Neuron (in vitro differentiated cells): ENCODE data around the gene FHAD1.
A peak's percentile ranks its signal among the peaks of the same experiment; 100 is the strongest.

ENCODE experiments used
- H2AFZ ChIP-seq: one replicate; pipeline ENCODE4 v1.6.1; 2013; ENCODE audit warnings: low read depth, mild to moderate bottlenecking, inconsistent platforms, low read length, moderate library complexity
- H3K27me3 ChIP-seq: one replicate; pipeline ENCODE4 v1.6.1; 2013; ENCODE audit warnings: low read length; ENCODE audit not compliant: insufficient read depth
- H3K36me3 ChIP-seq: one replicate; pipeline ENCODE4 v1.6.1; 2013; ENCODE audit warnings: low read length; ENCODE audit not compliant: insufficient read depth
- H3K4me1 ChIP-seq: one replicate; pipeline ENCODE4 v1.6.1; 2013; ENCODE audit warnings: low read length; ENCODE audit not compliant: insufficient read depth
- H3K4me3 ChIP-seq: 2 replicates; pipeline ENCODE4 v1.5.1; 2013; ENCODE audit warnings: mild to moderate bottlenecking, low read length, moderate library complexity
- H3K9me3 ChIP-seq: one replicate; pipeline ENCODE4 v1.6.1; 2013; ENCODE audit warnings: low read length

FHAD1 gene

GRCh38 chr1:15326691-15327588, 79.9 kb downstream of the FHAD1 start:
- peaks cover 31% of the 10 kb centered on the region for H3K4me1 ChIP-seq
- no peaks in the 10 kb centered on the region for H3K36me3 ChIP-seq
- peak overlapping the region; percentile 8 for H3K4me3 ChIP-seq

DNA sequence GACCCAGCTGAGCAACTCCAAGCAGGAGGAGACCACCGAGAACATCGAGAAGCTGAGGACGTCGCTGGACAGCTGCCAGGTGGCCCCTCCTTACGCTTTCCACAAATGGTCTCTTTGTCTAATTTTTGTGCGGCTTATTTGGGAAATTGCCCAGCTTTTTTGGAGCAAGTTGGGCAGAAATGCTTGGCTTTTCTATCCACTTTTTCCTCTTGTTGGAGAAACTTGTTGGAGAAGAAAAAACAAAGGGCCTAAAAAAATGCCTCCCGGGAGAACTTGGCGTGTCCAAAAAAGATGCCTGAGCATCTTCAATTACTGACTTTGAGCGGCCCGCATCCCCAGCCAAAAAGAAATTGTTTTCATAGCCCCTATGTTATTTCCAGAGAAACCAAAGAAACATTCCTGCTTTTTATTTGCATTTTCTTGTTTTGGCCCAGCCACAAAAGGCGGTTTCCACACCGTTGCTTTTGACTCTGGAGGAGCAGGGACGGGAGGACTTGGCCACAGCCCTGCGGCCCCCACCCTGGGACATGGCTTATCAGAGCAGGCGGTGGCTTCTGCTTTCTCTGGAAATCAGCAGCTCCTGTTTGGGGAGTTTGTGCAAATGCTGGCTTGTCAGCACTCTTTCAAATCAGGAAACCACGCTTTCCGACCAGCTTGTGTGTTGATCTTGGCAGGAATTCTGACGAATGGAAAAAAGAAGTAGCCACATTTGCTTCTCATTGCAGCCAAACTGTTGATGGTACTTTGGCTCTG, 81.5 kb downstream of the FHAD1 start:
- H3K4me1 ChIP-seq = peaks cover 31% of the 10 kb centered on the region
- no peaks in the 10 kb centered on the region for H3K9me3 ChIP-seq
- H3K27me3 ChIP-seq = no peaks in the 10 kb centered on the region
- H3K36me3 ChIP-seq = no peaks in the 10 kb centered on the region
- H2AFZ ChIP-seq = no peak overlapping the region
- no peak overlapping the region for H3K4me3 ChIP-seq

More at GRCh38 chr1:15326691-15327588, 79.9 kb downstream of the FHAD1 start:
- no peaks in the 10 kb centered on the region for H3K27me3 ChIP-seq
- H2AFZ ChIP-seq = peak overlapping the region; percentile 4
- no peaks in the 10 kb centered on the region for H3K9me3 ChIP-seq

DNA sequence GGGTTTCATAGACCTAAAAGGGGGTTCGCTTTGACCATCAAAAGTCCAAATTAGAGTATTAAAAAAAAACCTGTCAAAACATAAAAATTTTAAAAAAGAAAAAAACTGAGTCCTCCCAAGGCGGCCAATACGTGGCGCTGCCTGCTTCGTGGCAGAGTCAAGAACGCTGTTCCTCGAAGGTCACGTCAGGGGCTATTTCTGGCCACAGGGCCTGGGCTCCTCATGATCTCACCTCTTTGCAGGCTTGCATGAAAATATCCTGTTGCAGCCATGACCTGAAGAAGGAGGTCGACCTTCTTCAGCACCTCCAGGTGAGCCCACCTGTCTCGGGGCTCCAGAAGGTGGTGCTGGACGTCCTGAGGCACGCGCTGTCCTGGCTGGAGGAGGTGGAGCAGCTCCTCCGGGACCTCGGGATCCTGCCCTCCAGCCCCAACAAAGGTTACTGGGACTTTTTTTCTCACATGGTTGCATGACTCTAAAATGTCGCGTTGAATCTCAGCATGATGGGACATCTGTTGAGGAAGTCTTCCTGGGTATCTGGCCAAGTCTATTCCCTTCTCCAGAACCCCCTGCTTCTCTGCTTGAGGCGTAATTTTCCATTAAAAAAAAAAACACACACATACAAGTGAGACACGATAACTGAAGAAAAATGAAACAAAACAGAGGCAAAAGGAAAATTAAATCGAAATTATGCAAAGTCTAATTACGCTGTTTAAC, 82.2 kb downstream of the FHAD1 start:
- H3K36me3 ChIP-seq = no peaks in the 10 kb centered on the region
- no peak overlapping the region for H3K4me3 ChIP-seq
- H3K9me3 ChIP-seq = no peaks in the 10 kb centered on the region
- no peak overlapping the region for H2AFZ ChIP-seq
- H3K27me3 ChIP-seq = no peaks in the 10 kb centered on the region
- H3K4me1 ChIP-seq = peaks cover 29% of the 10 kb centered on the region

DNA sequence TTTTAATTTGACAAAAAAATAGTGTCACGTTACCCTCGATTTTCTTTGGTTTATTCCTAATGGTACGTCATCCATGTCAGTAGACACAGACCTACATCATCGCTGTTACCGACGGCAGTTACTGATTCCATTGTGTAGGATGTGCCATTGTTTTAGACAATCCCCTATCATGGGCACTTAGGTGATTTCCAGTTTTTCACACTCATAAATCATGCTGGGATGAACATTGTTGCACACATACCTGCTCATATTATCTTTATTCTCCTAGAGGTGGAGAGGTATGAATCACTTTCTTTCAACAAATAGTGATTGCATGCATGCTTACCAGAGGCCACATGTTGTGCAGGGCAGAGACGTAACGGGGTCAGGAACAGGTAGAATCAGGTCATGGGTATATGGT, 83.0 kb downstream of the FHAD1 start:
- Histone ChIP-seq H2AFZ (no peak overlapping the region), H3K4me3 (no peak overlapping the region), H3K27me3 (no peaks in the 10 kb centered on the region), H3K9me3 (no peaks in the 10 kb centered on the region), H3K4me1 (peaks cover 22% of the 10 kb centered on the region), H3K36me3 (no peaks in the 10 kb centered on the region)

DNA sequence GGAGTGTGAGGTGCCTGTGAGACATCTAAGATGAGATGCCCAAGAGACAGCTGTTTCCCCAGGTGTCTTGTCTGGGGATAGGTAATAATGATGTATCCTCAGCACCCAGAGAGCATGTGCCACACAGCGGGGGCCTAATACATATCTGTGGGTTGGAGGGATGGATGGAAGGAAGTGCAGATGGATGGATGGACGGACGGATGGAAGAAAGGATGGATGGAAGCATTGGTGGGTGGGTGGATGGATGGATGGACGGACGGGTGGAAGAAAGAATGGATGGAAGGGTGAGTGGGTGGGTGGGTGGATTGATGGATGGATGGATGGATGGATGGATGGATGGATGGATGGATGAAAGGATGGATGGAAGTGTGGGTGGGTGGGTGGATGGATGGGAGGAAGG, 84.2 kb downstream of the FHAD1 start:
- Histone ChIP-seq H3K4me1 (peaks cover 17% of the 10 kb centered on the region), H2AFZ (no peak overlapping the region), H3K4me3 (no peak overlapping the region), H3K36me3 (no peaks in the 10 kb centered on the region), H3K9me3 (no peaks in the 10 kb centered on the region), H3K27me3 (no peaks in the 10 kb centered on the region)

DNA sequence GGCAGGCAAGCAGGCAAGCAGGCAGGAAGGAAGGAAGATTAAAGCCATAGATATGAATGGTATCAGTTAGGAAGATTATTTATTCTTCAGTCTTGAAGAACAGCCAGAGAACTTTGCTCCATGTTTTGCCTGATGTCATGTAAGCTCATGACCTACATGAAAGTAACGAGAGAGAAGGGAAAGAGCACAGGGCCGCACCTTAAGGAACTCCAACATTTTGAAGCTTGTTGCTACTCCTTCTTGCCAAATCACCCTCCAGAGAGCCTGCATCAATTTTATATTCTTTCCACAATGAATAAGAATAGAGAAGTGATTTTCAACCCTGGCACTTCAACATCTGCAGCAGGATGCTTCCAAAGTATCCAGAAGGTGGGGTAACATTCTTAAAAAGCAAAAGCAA, 84.7 kb downstream of the FHAD1 start:
- Histone ChIP-seq H2AFZ (no peak overlapping the region), H3K4me3 (no peak overlapping the region), H3K36me3 (no peaks in the 10 kb centered on the region), H3K27me3 (no peaks in the 10 kb centered on the region), H3K9me3 (no peaks in the 10 kb centered on the region), H3K4me1 (peaks cover 12% of the 10 kb centered on the region)

GRCh38 chr1:15332525-15332924, 85.5 kb downstream of the FHAD1 start:
- Histone ChIP-seq H3K36me3 (no peaks in the 10 kb centered on the region), H3K4me3 (no peak overlapping the region), H3K27me3 (no peaks in the 10 kb centered on the region), H3K9me3 (no peaks in the 10 kb centered on the region), H3K4me1 (peaks cover 4% of the 10 kb centered on the region), H2AFZ (no peak overlapping the region)

GRCh38 chr1:15332952-15333715, 86.1 kb downstream of the FHAD1 start:
- H3K36me3 ChIP-seq = no peaks in the 10 kb centered on the region
- H3K4me1 ChIP-seq = peaks cover 4% of the 10 kb centered on the region
- no peak overlapping the region for H3K4me3 ChIP-seq
- H2AFZ ChIP-seq = no peak overlapping the region
- peaks cover under 1% of the 10 kb centered on the region for H3K9me3 ChIP-seq
- H3K27me3 ChIP-seq = no peaks in the 10 kb centered on the region

DNA sequence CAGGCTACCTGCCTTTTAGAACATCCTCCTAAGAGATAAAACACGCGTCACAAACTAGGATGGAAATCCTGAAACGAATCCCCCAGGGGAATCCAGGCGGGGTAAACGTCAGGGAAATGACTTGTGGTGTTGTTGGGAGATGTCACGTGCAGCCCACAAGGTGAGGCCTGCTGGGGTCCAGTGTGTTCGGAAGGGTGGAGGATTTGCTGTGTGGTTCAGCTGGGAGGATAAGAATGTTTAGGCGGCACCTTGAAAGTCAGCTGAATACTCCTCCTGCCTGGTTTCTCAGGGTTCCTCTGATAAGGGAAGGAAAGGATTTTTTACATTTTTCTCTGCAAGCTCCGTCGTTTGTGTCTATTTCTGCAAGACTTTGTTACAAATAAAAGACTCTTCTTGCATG, 88.0 kb downstream of the FHAD1 start:
- Histone ChIP-seq H3K9me3 (peaks cover 3% of the 10 kb centered on the region), H3K4me1 (peaks cover 4% of the 10 kb centered on the region), H2AFZ (no peak overlapping the region), H3K27me3 (no peaks in the 10 kb centered on the region), H3K36me3 (no peaks in the 10 kb centered on the region), H3K4me3 (no peak overlapping the region)

- Histone ChIP-seq H3K27me3 (no peaks in the 10 kb centered on the region), H3K36me3 (no peaks in the 10 kb centered on the region)
Observed at GRCh38 chr1:15336866-15337265, 89.8 kb downstream of the FHAD1 start.

GRCh38 chr1:15337656-15338402, 90.8 kb downstream of the FHAD1 start:
- Histone ChIP-seq H3K4me1 (peaks cover 4% of the 10 kb centered on the region), H2AFZ (no peak overlapping the region), H3K27me3 (no peaks in the 10 kb centered on the region), H3K36me3 (no peaks in the 10 kb centered on the region), H3K4me3 (no peak overlapping the region), H3K9me3 (peaks cover 3% of the 10 kb centered on the region)

More at GRCh38 chr1:15336866-15337265, 89.8 kb downstream of the FHAD1 start:
- Histone ChIP-seq H3K4me1 (peaks cover 4% of the 10 kb centered on the region), H3K4me3 (no peak overlapping the region), H2AFZ (no peak overlapping the region), H3K9me3 (peaks cover 3% of the 10 kb centered on the region)

DNA sequence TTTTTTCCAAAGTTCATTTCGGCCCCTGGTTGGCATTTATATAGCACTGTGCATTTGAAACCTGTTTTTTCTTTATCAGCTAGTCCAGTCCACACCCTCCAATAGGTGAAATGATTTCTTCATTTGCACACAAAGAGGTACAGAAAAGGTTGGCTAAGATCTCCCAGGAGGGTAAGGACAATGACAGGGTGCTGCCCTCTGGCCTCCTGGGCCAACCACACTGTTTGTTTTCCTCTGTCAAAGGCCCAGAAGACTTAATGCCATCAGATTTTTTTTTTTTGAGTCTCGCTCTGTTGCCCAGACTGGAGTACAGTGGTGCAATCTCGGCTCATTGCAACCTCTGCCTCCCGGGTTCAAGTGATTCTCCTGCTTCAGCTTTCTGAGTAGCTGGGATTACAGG, 92.5 kb downstream of the FHAD1 start:
- Histone ChIP-seq H3K4me1 (peaks cover 4% of the 10 kb centered on the region), H3K27me3 (no peaks in the 10 kb centered on the region), H3K36me3 (no peaks in the 10 kb centered on the region), H3K9me3 (peaks cover 3% of the 10 kb centered on the region), H2AFZ (no peak overlapping the region), H3K4me3 (no peak overlapping the region)
